Activated naive CD8-positive, alpha-beta T cell (primary cell): ENCODE results near the gene CGGBP1.

Experiments
- H3K27ac Mint-ChIP-seq: one replicate; pipeline ENCODE4 v1.8.0; 2021; ENCODE audit warnings: mixed read lengths
- H3K27me3 Mint-ChIP-seq: one replicate; pipeline ENCODE4 v1.8.0; 2021; ENCODE audit warnings: mixed read lengths
- H3K36me3 Mint-ChIP-seq: one replicate; pipeline ENCODE4 v1.8.0; 2021; ENCODE audit warnings: mixed read lengths
- H3K4me1 Mint-ChIP-seq: one replicate; pipeline ENCODE4 v1.8.0; 2021; ENCODE audit warnings: low read depth, mixed read lengths
- H3K4me3 Mint-ChIP-seq: one replicate; pipeline ENCODE4 v1.8.0; 2021; ENCODE audit warnings: mild to moderate bottlenecking, mixed read lengths
- H3K9me3 Mint-ChIP-seq: one replicate; pipeline ENCODE4 v1.8.0; 2021; ENCODE audit warnings: low read depth, mixed read lengths

Gene CGGBP1

GRCh38 chr3:88058581-88059379 is at the start of gene CGGBP1, which contains the start of gene ZNF654:
Gene CGGBP1 (minus strand): TSS chr3:88059005. CDS start chr3:88055976, 3,029 bp downstream.
Gene ZNF654 (plus strand): TSS chr3:88059255. CDS start chr3:88059320, 65 bp downstream.
- peaks cover 65% of the 10 kb centered on the region for H3K4me1 Mint-ChIP-seq
- H3K9me3 Mint-ChIP-seq: no peaks in the 10 kb centered on the region
- no peaks in the 10 kb centered on the region for H3K27me3 Mint-ChIP-seq
- H3K36me3 Mint-ChIP-seq: peaks cover 16% of the 10 kb centered on the region
- H3K4me3 Mint-ChIP-seq: peak within 1 kb of the TSS; percentile 99
- H3K27ac Mint-ChIP-seq: peak within 1 kb of the TSS; percentile 95

GRCh38 chr3:88105325-88105724 is 46.5 kb upstream of the CGGBP1 start:
- Mint-ChIP-seq H3K27me3 (no peaks in the 10 kb centered on the region), H3K27ac (peak overlapping the region; percentile 16), H3K4me1 (peaks cover 35% of the 10 kb centered on the region), H3K9me3 (peaks cover 7% of the 10 kb centered on the region), H3K36me3 (peaks cover 13% of the 10 kb centered on the region), H3K4me3 (no peak overlapping the region)

- peaks cover 22% of the 10 kb centered on the region for H3K4me1 Mint-ChIP-seq
- peak overlapping the region; percentile 28 for H3K27ac Mint-ChIP-seq
- peaks cover 11% of the 10 kb centered on the region for H3K9me3 Mint-ChIP-seq
- peaks cover 38% of the 10 kb centered on the region for H3K36me3 Mint-ChIP-seq
- H3K4me3 Mint-ChIP-seq: no peak overlapping the region
- no peaks in the 10 kb centered on the region for H3K27me3 Mint-ChIP-seq
Measured at GRCh38 chr3:88101142-88101541, 42.3 kb upstream of the CGGBP1 start.

GRCh38 chr3:88093266-88093665 is 34.5 kb upstream of the CGGBP1 start:
- Mint-ChIP-seq H3K27ac (no peak overlapping the region), H3K9me3 (peaks cover 8% of the 10 kb centered on the region), H3K4me1 (peaks cover 7% of the 10 kb centered on the region), H3K4me3 (no peak overlapping the region), H3K27me3 (no peaks in the 10 kb centered on the region), H3K36me3 (peaks cover 53% of the 10 kb centered on the region)

- H3K4me1 Mint-ChIP-seq: peaks cover 7% of the 10 kb centered on the region
- peaks cover 45% of the 10 kb centered on the region for H3K36me3 Mint-ChIP-seq
- H3K27me3 Mint-ChIP-seq: no peaks in the 10 kb centered on the region
- H3K27ac Mint-ChIP-seq: no peak overlapping the region
- H3K4me3 Mint-ChIP-seq: no peak overlapping the region
- H3K9me3 Mint-ChIP-seq: peaks cover 3% of the 10 kb centered on the region
Measured at GRCh38 chr3:88092270-88092669, 33.5 kb upstream of the CGGBP1 start.

GRCh38 chr3:88090681-88091080 is 31.9 kb upstream of the CGGBP1 start:
- H3K4me3 Mint-ChIP-seq: no peak overlapping the region
- H3K27ac Mint-ChIP-seq: no peak overlapping the region
- no peaks in the 10 kb centered on the region for H3K27me3 Mint-ChIP-seq
- no peaks in the 10 kb centered on the region for H3K9me3 Mint-ChIP-seq
- peaks cover 33% of the 10 kb centered on the region for H3K36me3 Mint-ChIP-seq
- H3K4me1 Mint-ChIP-seq: peaks cover 7% of the 10 kb centered on the region

GRCh38 chr3:88084097-88084501 is 25.3 kb upstream of the CGGBP1 start:
- Mint-ChIP-seq H3K36me3 (peaks cover 7% of the 10 kb centered on the region), H3K4me3 (no peak overlapping the region), H3K4me1 (peaks cover 41% of the 10 kb centered on the region), H3K27me3 (no peaks in the 10 kb centered on the region), H3K27ac (no peak overlapping the region), H3K9me3 (no peaks in the 10 kb centered on the region)

GRCh38 chr3:88082854-88083253 is 24.0 kb upstream of the CGGBP1 start:
- Mint-ChIP-seq H3K4me3 (no peak overlapping the region), H3K27me3 (no peaks in the 10 kb centered on the region), H3K9me3 (no peaks in the 10 kb centered on the region), H3K4me1 (peaks cover 53% of the 10 kb centered on the region), H3K36me3 (peaks cover 5% of the 10 kb centered on the region), H3K27ac (no peak overlapping the region)

GRCh38 chr3:88078932-88079331 is 20.1 kb upstream of the CGGBP1 start:
- no peaks in the 10 kb centered on the region for H3K9me3 Mint-ChIP-seq
- H3K4me3 Mint-ChIP-seq: no peak overlapping the region
- H3K27me3 Mint-ChIP-seq: no peaks in the 10 kb centered on the region
- H3K36me3 Mint-ChIP-seq: peaks cover 3% of the 10 kb centered on the region
- no peak overlapping the region for H3K27ac Mint-ChIP-seq
- H3K4me1 Mint-ChIP-seq: peaks cover 70% of the 10 kb centered on the region

- Mint-ChIP-seq H3K9me3 (no peaks in the 10 kb centered on the region), H3K4me1 (peaks cover 73% of the 10 kb centered on the region), H3K27me3 (no peaks in the 10 kb centered on the region), H3K36me3 (peaks cover 7% of the 10 kb centered on the region), H3K27ac (peak overlapping the region; percentile 7), H3K4me3 (no peak overlapping the region)
Measured at GRCh38 chr3:88076712-88077111, 17.9 kb upstream of the CGGBP1 start.

GRCh38 chr3:88075497-88075896 is 16.7 kb upstream of the CGGBP1 start:
- Mint-ChIP-seq H3K4me1 (peaks cover 67% of the 10 kb centered on the region), H3K4me3 (no peak overlapping the region), H3K27ac (peak overlapping the region; percentile 51), H3K9me3 (peaks cover 3% of the 10 kb centered on the region), H3K36me3 (peaks cover 8% of the 10 kb centered on the region), H3K27me3 (no peaks in the 10 kb centered on the region)

GRCh38 chr3:88075072-88075471 is 16.3 kb upstream of the CGGBP1 start:
- H3K4me3 Mint-ChIP-seq: no peak overlapping the region
- peaks cover 8% of the 10 kb centered on the region for H3K36me3 Mint-ChIP-seq
- H3K27ac Mint-ChIP-seq: peak overlapping the region; percentile 3
- peaks cover 3% of the 10 kb centered on the region for H3K9me3 Mint-ChIP-seq
- peaks cover 64% of the 10 kb centered on the region for H3K4me1 Mint-ChIP-seq
- H3K27me3 Mint-ChIP-seq: no peaks in the 10 kb centered on the region

GRCh38 chr3:88061746-88062145 is 2.9 kb upstream of the CGGBP1 start:
- H3K4me1 Mint-ChIP-seq: peaks cover 55% of the 10 kb centered on the region
- H3K27ac Mint-ChIP-seq: no peak overlapping the region
- H3K27me3 Mint-ChIP-seq: no peaks in the 10 kb centered on the region
- peaks cover 3% of the 10 kb centered on the region for H3K36me3 Mint-ChIP-seq
- no peaks in the 10 kb centered on the region for H3K9me3 Mint-ChIP-seq
- H3K4me3 Mint-ChIP-seq: peak overlapping the region; percentile 11

GRCh38 chr3:88059380-88060170 is 770 bp upstream of the CGGBP1 start:
- Mint-ChIP-seq H3K4me3 (peak overlapping the region; percentile 99), H3K36me3 (peaks cover 16% of the 10 kb centered on the region), H3K27ac (peak overlapping the region; percentile 95), H3K27me3 (no peaks in the 10 kb centered on the region), H3K4me1 (peaks cover 68% of the 10 kb centered on the region), H3K9me3 (no peaks in the 10 kb centered on the region)

- no peaks in the 10 kb centered on the region for H3K27me3 Mint-ChIP-seq
- H3K4me3 Mint-ChIP-seq: peak overlapping the region; percentile 99
- H3K4me1 Mint-ChIP-seq: peaks cover 66% of the 10 kb centered on the region
- no peaks in the 10 kb centered on the region for H3K9me3 Mint-ChIP-seq
- H3K36me3 Mint-ChIP-seq: peaks cover 20% of the 10 kb centered on the region
- H3K27ac Mint-ChIP-seq: peak overlapping the region; percentile 93
Measured at GRCh38 chr3:88058306-88058580, 562 bp downstream of the CGGBP1 start.
